Astrocyte (in vitro differentiated cells and primary cell): ENCODE results near the gene RYR2. TPM values are rescaled to one million over a fixed set of nuclear protein-coding genes. Genes with fewer than 3 reads are reported as not detected.

ENCODE experiments used
- DNase-seq: peaks from one replicate; pipeline ENCODE4 v3.0.0-alpha.2; 2010; ENCODE audit warnings: low read depth
- FAIRE-seq: peaks from 2 replicates; lab custom pipeline; 2011; peaks lifted over from hg19 to GRCh38; lab: Jason Lieb, UNC
- H2AFZ ChIP-seq: 2 replicates; pipeline ENCODE4 v1.6.0; 2012; ENCODE audit warnings: low read depth, low read length, inconsistent platforms
- H3K27ac ChIP-seq: 2 replicates; pipeline ENCODE4 v1.5.1; 2011; ENCODE audit warnings: low read depth, low read length, inconsistent platforms
- H3K27me3 ChIP-seq: 2 replicates; pipeline ENCODE4 v1.6.0; 2011; ENCODE audit warnings: low read length, inconsistent platforms; ENCODE audit not compliant: insufficient read depth
- H3K36me3 ChIP-seq: 2 replicates; pipeline ENCODE4 v1.5.1; 2011; ENCODE audit warnings: low read length, inconsistent platforms; ENCODE audit not compliant: insufficient read depth
- H3K4me1 ChIP-seq: 2 replicates; pipeline ENCODE4 v1.5.1; 2011; ENCODE audit warnings: low read length, inconsistent platforms; ENCODE audit not compliant: insufficient read depth
- H3K4me2 ChIP-seq: 2 replicates; pipeline ENCODE4 v1.6.0; 2012; ENCODE audit warnings: low read length, inconsistent platforms
- H3K4me3 ChIP-seq: 2 replicates; pipeline ENCODE4 v1.5.1; 2011; ENCODE audit warnings: low read depth, mild to moderate bottlenecking, low read length, inconsistent platforms; ENCODE audit not compliant: insufficient read depth
- H3K79me2 ChIP-seq: 2 replicates; pipeline ENCODE4 v1.6.0; 2012; ENCODE audit warnings: mild to moderate bottlenecking, low read length, inconsistent platforms; ENCODE audit not compliant: insufficient read depth
- H3K9ac ChIP-seq: 2 replicates; pipeline ENCODE4 v1.6.0; 2012; ENCODE audit warnings: mild to moderate bottlenecking, low read length, inconsistent platforms
- H3K9me3 ChIP-seq: 2 replicates; pipeline ENCODE4 v1.5.1; 2012; ENCODE audit warnings: low read depth, mild to moderate bottlenecking, low read length, inconsistent platforms; ENCODE audit not compliant: insufficient read depth
- H4K20me1 ChIP-seq: 2 replicates; pipeline ENCODE4 v1.6.0; 2012; ENCODE audit warnings: low read length, inconsistent platforms; ENCODE audit not compliant: insufficient read depth
- H3K27ac Mint-ChIP-seq: one replicate; pipeline ENCODE4 v1.8.0; 2021; ENCODE audit warnings: mild to moderate bottlenecking, mixed read lengths; ENCODE audit not compliant: unreplicated experiment
- H3K27me3 Mint-ChIP-seq: one replicate; pipeline ENCODE4 v1.8.0; 2021; ENCODE audit warnings: low read depth, mixed read lengths; ENCODE audit not compliant: unreplicated experiment
- H3K36me3 Mint-ChIP-seq: one replicate; pipeline ENCODE4 v1.8.0; 2021; ENCODE audit warnings: low read depth, mixed read lengths; ENCODE audit not compliant: unreplicated experiment
- H3K4me1 Mint-ChIP-seq: one replicate; pipeline ENCODE4 v1.8.0; 2021; ENCODE audit warnings: low read depth, mixed read lengths; ENCODE audit not compliant: unreplicated experiment
- H3K4me3 Mint-ChIP-seq: one replicate; pipeline ENCODE4 v1.8.0; 2021; ENCODE audit warnings: mild to moderate bottlenecking, moderate library complexity, mixed read lengths; ENCODE audit not compliant: unreplicated experiment
- H3K9me3 Mint-ChIP-seq: one replicate; pipeline ENCODE4 v1.8.0; 2021; ENCODE audit warnings: mild to moderate bottlenecking, mixed read lengths; ENCODE audit not compliant: unreplicated experiment
- CTCF ChIP-seq: IDR thresholded peaks from 2 replicates; pipeline ENCODE4 v1.5.1; 2011; ENCODE audit warnings: low read depth, mild to moderate bottlenecking, inconsistent platforms, low read length, moderate library complexity; ENCODE audit not compliant: insufficient read depth
- EZH2 ChIP-seq: IDR thresholded peaks from 2 replicates; pipeline ENCODE4 v1.6.1; 2012; ENCODE audit warnings: mild to moderate bottlenecking, low read length, inconsistent platforms; ENCODE audit not compliant: insufficient read depth
- total RNA-seq: library from RNA; stranded (reverse); gene quantifications from 2 replicates; pipeline ENCODE4 v1.2.1, GENCODE V29; 2021

Gene RYR2
- total RNA-seq, 1 donor from 2014 or later: 0.30 TPM

- Histone ChIP-seq H3K4me1 (no peaks in the 10 kb centered on the region), H3K79me2 (no peaks in the 10 kb centered on the region), H3K9ac (no peak overlapping the region), H3K27me3 (no peaks in the 10 kb centered on the region), H3K4me3 (no peak overlapping the region), H2AFZ (no peak overlapping the region), H3K36me3 (no peaks in the 10 kb centered on the region), H4K20me1 (no peaks in the 10 kb centered on the region), H3K27ac (no peak overlapping the region), H3K9me3 (peaks cover 7% of the 10 kb centered on the region), H3K4me2 (no peak overlapping the region)
- H3K36me3 Mint-ChIP-seq: no peaks in the 10 kb centered on the region
- no peak overlapping the region for H3K4me3 Mint-ChIP-seq
- no peak for FAIRE-seq
- no peak for DNase-seq
- TF ChIP-seq CTCF: no peak
- TF ChIP-seq EZH2: no peak
- no peak overlapping the region for H3K27ac Mint-ChIP-seq
- H3K27me3 Mint-ChIP-seq: no peaks in the 10 kb centered on the region
- H3K4me1 Mint-ChIP-seq: no peaks in the 10 kb centered on the region
- no peaks in the 10 kb centered on the region for H3K9me3 Mint-ChIP-seq
These were observed 78.7 kb downstream of the RYR2 start for GRCh38 chr1:237120683-237121082.

DNA sequence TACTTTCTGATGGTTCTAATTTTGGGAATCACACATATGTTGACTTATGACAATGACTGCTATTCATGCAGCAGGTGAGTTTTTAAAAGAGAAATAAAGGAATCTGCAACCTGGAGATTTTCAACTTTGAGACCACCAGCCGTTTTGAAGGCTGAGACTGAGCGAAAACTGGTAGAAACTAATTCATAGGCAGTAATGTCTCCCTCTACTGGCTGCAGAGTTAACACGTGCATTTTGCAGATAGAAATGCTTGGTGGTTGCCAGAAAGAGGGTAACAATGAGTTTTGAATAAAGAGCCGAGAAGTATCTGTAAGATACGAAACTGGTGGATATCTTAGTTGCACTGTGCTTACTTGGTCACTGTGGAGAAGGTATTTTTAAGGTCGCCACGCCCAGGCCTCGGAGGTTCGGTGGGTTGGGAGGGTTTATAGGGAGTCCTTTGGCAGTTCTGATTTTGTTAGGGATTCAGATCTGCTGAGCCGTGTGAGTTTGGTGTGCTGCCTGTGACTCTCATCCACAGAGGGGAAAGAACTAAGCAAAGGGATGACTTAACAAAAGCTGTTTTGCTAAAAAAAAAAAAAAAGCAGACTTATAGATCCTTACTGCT lies 83.0 kb downstream of the RYR2 start:
- no peaks in the 10 kb centered on the region for H3K4me1 Mint-ChIP-seq
- no peak for FAIRE-seq

More for the DNA sequence above, 83.0 kb downstream of the RYR2 start:
- Mint-ChIP-seq H3K4me3 (no peak overlapping the region), H3K36me3 (no peaks in the 10 kb centered on the region), H3K27ac (no peak overlapping the region), H3K27me3 (no peaks in the 10 kb centered on the region), H3K9me3 (peaks cover 6% of the 10 kb centered on the region)
- Histone ChIP-seq H4K20me1 (no peaks in the 10 kb centered on the region), H3K9ac (no peak overlapping the region), H3K4me3 (no peak overlapping the region), H3K27ac (no peak overlapping the region), H3K27me3 (no peaks in the 10 kb centered on the region), H2AFZ (no peak overlapping the region), H3K4me1 (no peaks in the 10 kb centered on the region), H3K79me2 (no peaks in the 10 kb centered on the region), H3K9me3 (no peaks in the 10 kb centered on the region), H3K4me2 (no peak overlapping the region), H3K36me3 (no peaks in the 10 kb centered on the region)
- DNase-seq: no peak
- TF ChIP-seq CTCF (peak; percentile 13), EZH2 (no peak)
